H9 (cell line): ENCODE results near the gene MOB1B. TPM values are rescaled to one million over a fixed set of nuclear protein-coding genes. Genes with fewer than 3 reads are reported as not detected.

ENCODE experiments used
- DNase-seq: peaks from one replicate; pipeline ENCODE4 v3.0.0-alpha.2; 2017
- H2AFZ ChIP-seq: one replicate; pipeline ENCODE4 v1.6.1; 2013; ENCODE audit warnings: mild to moderate bottlenecking, low read length, control low read depth, moderate library complexity
- H2AK5ac ChIP-seq: 2 replicates; pipeline ENCODE4 v1.6.1; 2013; ENCODE audit warnings: low read length, control low read depth, mixed read lengths; ENCODE audit not compliant: insufficient read length
- H2BK120ac ChIP-seq: one replicate; pipeline ENCODE4 v1.6.1; 2013; ENCODE audit warnings: low read depth, mild to moderate bottlenecking, low read length, control low read depth, inconsistent platforms; ENCODE audit not compliant: poor library complexity, severe bottlenecking
- H2BK12ac ChIP-seq: 2 replicates; pipeline ENCODE4 v1.6.1; 2013; ENCODE audit warnings: low read length, control low read depth, mixed read lengths, low read depth; ENCODE audit not compliant: insufficient read length
- H2BK15ac ChIP-seq: 2 replicates; pipeline ENCODE4 v1.6.1; 2013; ENCODE audit warnings: low read depth, low read length, control low read depth
- H2BK20ac ChIP-seq: one replicate; pipeline ENCODE4 v1.6.1; 2013; ENCODE audit warnings: low read depth, mild to moderate bottlenecking, low read length, control low read depth, inconsistent platforms; ENCODE audit not compliant: poor library complexity, severe bottlenecking
- H2BK5ac ChIP-seq: 2 replicates; pipeline ENCODE4 v1.6.1; 2013; ENCODE audit warnings: low read length, control low read depth, mixed read lengths; ENCODE audit not compliant: insufficient read length
- H3K14ac ChIP-seq: 2 replicates; pipeline ENCODE4 v1.6.1; 2013; ENCODE audit warnings: low read length, control low read depth; ENCODE audit not compliant: insufficient read depth
- H3K18ac ChIP-seq: 2 replicates; pipeline ENCODE4 v1.6.1; 2013; ENCODE audit warnings: low read depth, mild to moderate bottlenecking, mixed read lengths, low read length, control low read depth; ENCODE audit not compliant: insufficient read length
- H3K23ac ChIP-seq: 2 replicates; pipeline ENCODE4 v1.6.1; 2013; ENCODE audit warnings: low read length, control low read depth, mixed read lengths, low read depth; ENCODE audit not compliant: insufficient read length
- H3K23me2 ChIP-seq: 2 replicates; pipeline ENCODE4 v1.6.1; 2013; ENCODE audit warnings: low read depth, mild to moderate bottlenecking, mixed read lengths, low read length, control low read depth; ENCODE audit not compliant: insufficient read length, poor library complexity, severe bottlenecking
- H3K27ac ChIP-seq: 2 replicates; pipeline ENCODE4 v1.5.1; 2013; ENCODE audit warnings: low read length, control low read depth, mixed read lengths, low read depth; ENCODE audit not compliant: insufficient read length
- H3K27me3 ChIP-seq: 2 replicates; pipeline ENCODE4 v1.6.1; 2013; ENCODE audit warnings: low read length, control low read depth, inconsistent platforms; ENCODE audit not compliant: insufficient read depth
- H3K4ac ChIP-seq: 2 replicates; pipeline ENCODE4 v1.6.1; 2013; ENCODE audit warnings: low read depth, mild to moderate bottlenecking, control low read depth, inconsistent platforms, low read length, moderate library complexity
- H3K4me1 ChIP-seq: 2 replicates; pipeline ENCODE4 v1.6.1; 2013; ENCODE audit warnings: low read length, control low read depth, inconsistent platforms; ENCODE audit not compliant: insufficient read depth
- H3K4me2 ChIP-seq: 2 replicates; pipeline ENCODE4 v1.6.1; 2013; ENCODE audit warnings: low read length, control low read depth, mixed read lengths; ENCODE audit not compliant: insufficient read length, insufficient read depth
- H3K56ac ChIP-seq: 2 replicates; pipeline ENCODE4 v1.6.1; 2013; ENCODE audit warnings: low read depth, mild to moderate bottlenecking, mixed read lengths, low read length, control low read depth; ENCODE audit not compliant: insufficient read length
- H3K79me1 ChIP-seq: 2 replicates; pipeline ENCODE4 v1.6.1; 2013; ENCODE audit warnings: low read depth, mild to moderate bottlenecking, moderate library complexity, low read length, control low read depth, inconsistent platforms; ENCODE audit not compliant: insufficient read depth, poor library complexity, severe bottlenecking
- H3K79me2 ChIP-seq: 2 replicates; pipeline ENCODE4 v1.6.1; 2013; ENCODE audit warnings: low read length, control low read depth, inconsistent platforms; ENCODE audit not compliant: insufficient read depth
- H3K9ac ChIP-seq: 2 replicates; pipeline ENCODE4 v1.6.1; 2013; ENCODE audit warnings: low read length, control low read depth, mixed read lengths; ENCODE audit not compliant: insufficient read length; ENCODE audit errors: extremely low read depth
- H3K9me3 ChIP-seq: one replicate; pipeline ENCODE4 v1.6.1; 2013; ENCODE audit warnings: low read depth, low read length, inconsistent platforms; ENCODE audit not compliant: control insufficient read depth
- H3T11ph ChIP-seq: one replicate; pipeline ENCODE4 v1.6.1; 2013; ENCODE audit warnings: mild to moderate bottlenecking, low read length, control low read depth, inconsistent platforms
- H4K20me1 ChIP-seq: one replicate; pipeline ENCODE4 v1.6.1; 2013; ENCODE audit not compliant: control insufficient read depth, insufficient read length, insufficient read depth
- H4K5ac ChIP-seq: 2 replicates; pipeline ENCODE4 v1.6.1; 2013; ENCODE audit warnings: low read depth, mild to moderate bottlenecking, mixed read lengths, low read length, control low read depth; ENCODE audit not compliant: insufficient read length
- H4K8ac ChIP-seq: replicated peaks from 2 replicates; pipeline ENCODE4 v1.6.1; 2013; ENCODE audit warnings: low read length, control low read depth, mixed read lengths, low read depth; ENCODE audit not compliant: insufficient read length
- H4K91ac ChIP-seq: 2 replicates; pipeline ENCODE4 v1.6.1; 2013; ENCODE audit warnings: low read depth, mild to moderate bottlenecking, moderate library complexity, mixed read lengths, low read length, control low read depth; ENCODE audit not compliant: insufficient read length
- H3K27ac Mint-ChIP-seq, 3 experiments: 2 replicates in 2 of 3; 3 replicates in 1 of 3; pipeline ENCODE4 v1.8.0; 2020 to 2021; ENCODE audit warnings: mixed read lengths in 3 of 3, mild to moderate bottlenecking in 1 of 3, moderate library complexity in 1 of 3
- H3K27me3 Mint-ChIP-seq: 2 replicates; pipeline ENCODE4 v1.8.0; 2021; ENCODE audit warnings: low read depth, mild to moderate bottlenecking, moderate library complexity, mixed read lengths
- H3K36me3 Mint-ChIP-seq, 3 experiments: 2 replicates in 2 of 3; 3 replicates in 1 of 3; pipeline ENCODE4 v1.8.0; 2020 to 2021; ENCODE audit warnings: low read depth in 3 of 3, mixed read lengths in 3 of 3; ENCODE audit not compliant: insufficient read depth in 1 of 3
- H3K4me1 Mint-ChIP-seq, 2 experiments: 2 replicates each; pipeline ENCODE4 v1.8.0; 2020; ENCODE audit warnings: mixed read lengths in 2 of 2
- H3K4me3 Mint-ChIP-seq, 2 experiments: 2 replicates in 1 of 2; 3 replicates in 1 of 2; pipeline ENCODE4 v1.8.0; 2020 to 2021; ENCODE audit warnings: mild to moderate bottlenecking in 2 of 2, mixed read lengths in 2 of 2, moderate library complexity in 1 of 2
- H3K9me3 Mint-ChIP-seq, 2 experiments: 2 replicates in 1 of 2; 3 replicates in 1 of 2; pipeline ENCODE4 v1.8.0; 2020; ENCODE audit warnings: mild to moderate bottlenecking in 2 of 2, mixed read lengths in 2 of 2, moderate library complexity in 1 of 2
- CTCF ChIP-seq: fragments of 200-600 bp; sonication (generic); conservative IDR thresholded peaks from 3 replicates; pipeline ENCODE4 v1.8.0; 2021; ENCODE audit warnings: antibody characterized with exemption, mild to moderate bottlenecking
- WGBS: extraction: QIAGEN DNeasy Blood & Tissue Kit; methylation state at CpG from one replicate; pipeline ENCODE4 v1.1.7; 2013; ENCODE audit warnings: missing lambda C conversion rate, low lambda C conversion rate, mixed read lengths; ENCODE audit not compliant: insufficient read length; ENCODE audit errors: extremely low coverage; 5-methylcytosine and 5-hydroxymethylcytosine counted together
- total RNA-seq: library from RNA; stranded (reverse); gene quantifications from 2 replicates; pipeline ENCODE4 v1.2.1, GENCODE V29; 2021

The MOB1B gene
- total RNA-seq, 1 experiment from 2014 or later, result 30.3 TPM

GRCh38 chr4:70993181-70994068, 91.3 kb downstream of the MOB1B start, which contains the start of gene DCK:
Gene DCK (plus strand): TSS chr4:70993649. CDS start chr4:70993836, 187 bp downstream.
- no peak within 1 kb of the TSS for H4K8ac ChIP-seq
- H2BK5ac ChIP-seq, result no peak within 1 kb of the TSS
- H2BK12ac ChIP-seq, result no peak within 1 kb of the TSS
- peak within 1 kb of the TSS; percentile 96 to 97 (median 97) for H3K27ac Mint-ChIP-seq
- H3K9me3 Mint-ChIP-seq, result peaks cover 6 to 7% of the 10 kb centered on the region in 2 experiments; a peak in 4 of 5 replicates
- H2AFZ ChIP-seq, result no peak within 1 kb of the TSS
- H3K4me2 ChIP-seq, result peak within 1 kb of the TSS; percentile 58
- peak within 1 kb of the TSS; percentile 94; the same call in 1 of the 2 replicates for H3K14ac ChIP-seq
- H2BK20ac ChIP-seq, result no peak within 1 kb of the TSS
- H3K9ac ChIP-seq, result peak within 1 kb of the TSS; percentile 80
- no peak within 1 kb of the TSS for H2BK120ac ChIP-seq
- H3K4ac ChIP-seq, result no peak within 1 kb of the TSS
- H3K56ac ChIP-seq, result no peak within 1 kb of the TSS
- no peaks in the 10 kb centered on the region for H3K27me3 ChIP-seq
- no peak within 1 kb of the TSS for H4K91ac ChIP-seq
- H3T11ph ChIP-seq, result no peak within 1 kb of the TSS
- H3K23ac ChIP-seq, result no peak within 1 kb of the TSS
- peak within 1 kb of the TSS; percentile 90 to 92 for H3K4me3 Mint-ChIP-seq
- H3K23me2 ChIP-seq, result peaks cover 5% of the 10 kb centered on the region
- WGBS, result no CpG with 5 or more reads among the region's 74 CpGs
- no peak within 1 kb of the TSS for H2AK5ac ChIP-seq
- no peaks in the 10 kb centered on the region for H3K79me1 ChIP-seq
- peak within 1 kb of the TSS; percentile 78 for H3K18ac ChIP-seq
- peaks cover 9 to 32% (median 15%) of the 10 kb centered on the region in 3 experiments for H3K36me3 Mint-ChIP-seq
- no peaks in the 10 kb centered on the region for H3K9me3 ChIP-seq
- peak; percentile 92 for DNase-seq
- H3K4me1 ChIP-seq, result peaks cover 10% of the 10 kb centered on the region; the same call in 1 of the 2 replicates
- no peak within 1 kb of the TSS for H4K5ac ChIP-seq
- H3K27me3 Mint-ChIP-seq, result no peaks in the 10 kb centered on the region
- H3K27ac ChIP-seq, result peak within 1 kb of the TSS; percentile 13
- peaks cover 11% of the 10 kb centered on the region for H3K79me2 ChIP-seq
- no peak within 1 kb of the TSS for H2BK15ac ChIP-seq
- H3K4me1 Mint-ChIP-seq, result peaks cover 37 to 42% of the 10 kb centered on the region in 2 experiments
- no peak for TF ChIP-seq CTCF
- no peaks in the 10 kb centered on the region for H4K20me1 ChIP-seq
